ENCODE results near the gene RASSF9.

RASSF9 gene

DNA sequence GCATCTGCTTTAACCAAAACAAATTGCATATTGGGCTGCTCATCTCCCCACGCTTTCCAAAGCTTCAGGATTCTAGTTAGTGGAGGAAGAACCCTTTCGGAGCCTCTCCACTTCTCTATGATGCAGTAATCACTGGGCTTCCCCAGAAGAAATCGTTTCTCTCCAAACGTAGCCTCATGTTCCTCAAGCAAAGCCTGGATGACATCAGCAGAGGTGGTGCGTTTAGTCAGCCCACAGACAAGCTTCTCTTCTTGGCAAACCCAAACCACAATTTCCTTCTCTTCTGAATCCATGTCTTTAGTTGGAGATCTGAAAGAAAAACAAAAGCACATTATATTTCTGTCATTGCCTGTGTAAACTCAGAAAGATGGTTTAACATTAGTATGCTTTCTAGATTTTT, 30.6 kb downstream of the RASSF9 start:
- Mint-ChIP-seq H3K4me1 (ENCODE audit: low read depth in 2 of 2) (no peaks in the 10 kb centered on the region), H3K27ac (no peak overlapping the region), H3K9me3 (peaks cover 6 to 7% of the 10 kb centered on the region in 2 donors), H3K36me3 (ENCODE audit: insufficient read depth) (no peaks in the 10 kb centered on the region), H3K4me3 (no peak overlapping the region), H3K27me3 (no peaks in the 10 kb centered on the region)
- no peak for ATAC-seq (replicated peaks)
- DNase-seq: no peak

DNA sequence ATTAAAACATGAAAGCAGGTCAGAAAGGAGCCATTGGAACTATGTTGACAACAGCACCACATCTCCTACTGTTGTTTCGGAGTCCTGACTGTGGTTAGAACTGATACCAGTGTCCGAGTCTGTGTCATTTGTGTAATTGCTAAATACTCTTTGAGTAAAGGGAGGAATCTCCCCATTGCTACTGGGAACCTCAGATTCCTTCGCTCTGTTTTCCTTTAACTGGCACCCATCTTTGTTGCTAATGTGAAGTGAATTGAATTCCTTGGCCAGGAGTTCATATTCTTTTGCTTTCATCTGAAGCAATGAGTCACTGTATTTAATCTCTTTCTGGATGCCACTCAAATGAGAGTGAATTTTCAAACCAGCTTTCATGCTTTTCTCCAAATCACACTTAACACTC, 31.5 kb downstream of the RASSF9 start:
- no peaks in the 10 kb centered on the region for H3K27me3 Mint-ChIP-seq
- H3K4me1 Mint-ChIP-seq (ENCODE audit: low read depth in 2 of 2): no peaks in the 10 kb centered on the region
- no peak overlapping the region for H3K4me3 Mint-ChIP-seq
- no peak for ATAC-seq (replicated peaks)
- DNase-seq: no peak
- no peaks in the 10 kb centered on the region for H3K36me3 Mint-ChIP-seq (ENCODE audit: insufficient read depth)
- H3K27ac Mint-ChIP-seq: no peak overlapping the region
- H3K9me3 Mint-ChIP-seq: peaks cover 5 to 7% of the 10 kb centered on the region in 2 donors

DNA sequence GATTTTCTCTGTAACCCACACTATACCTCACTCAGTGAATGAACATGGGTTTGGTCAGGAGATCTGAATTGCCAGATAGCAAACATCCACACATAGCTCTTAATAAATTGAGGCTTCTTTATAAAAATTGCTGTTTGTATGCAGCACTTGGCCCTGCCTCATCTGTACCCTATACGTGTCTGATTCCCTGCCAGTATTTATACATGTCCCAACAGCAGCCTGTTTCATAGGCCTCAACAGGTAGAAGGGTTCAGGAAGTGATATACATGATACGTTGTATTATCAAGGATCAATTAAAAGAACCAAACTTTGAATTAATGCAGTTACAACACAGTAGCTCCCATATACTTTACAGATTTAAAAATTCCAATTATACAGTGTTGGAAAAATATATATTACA, 32.3 kb downstream of the RASSF9 start:
- DNase-seq: no peak
- Mint-ChIP-seq H3K4me1 (ENCODE audit: low read depth in 2 of 2) (no peaks in the 10 kb centered on the region), H3K36me3 (ENCODE audit: insufficient read depth) (no peaks in the 10 kb centered on the region), H3K27me3 (no peaks in the 10 kb centered on the region), H3K4me3 (no peak overlapping the region), H3K9me3 (peaks cover 4 to 7% of the 10 kb centered on the region in 2 donors), H3K27ac (no peak overlapping the region)
- ATAC-seq (replicated peaks): no peak

DNA sequence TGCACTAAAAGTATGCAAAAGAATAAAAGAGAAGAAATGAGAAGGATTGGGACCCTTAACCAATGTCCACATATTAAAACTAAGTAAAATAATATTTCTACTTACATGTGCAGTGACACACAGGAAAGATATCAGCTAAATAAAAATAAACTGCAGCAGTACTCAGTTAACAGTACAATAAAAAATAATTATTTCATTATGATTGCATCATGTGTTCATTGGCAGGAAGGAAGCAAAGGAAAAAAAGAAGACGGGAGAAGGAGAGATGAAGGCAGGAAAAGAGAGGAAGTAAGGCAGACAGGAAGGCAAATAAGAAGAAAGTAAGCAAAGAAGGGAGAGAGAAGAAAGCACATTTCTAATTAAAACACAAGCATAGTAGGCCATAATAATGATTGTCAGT, 33.0 kb downstream of the RASSF9 start:
- no peak for DNase-seq
- H3K36me3 Mint-ChIP-seq (ENCODE audit: insufficient read depth): no peaks in the 10 kb centered on the region
- peaks cover 4 to 7% of the 10 kb centered on the region in 2 donors for H3K9me3 Mint-ChIP-seq
- H3K4me1 Mint-ChIP-seq (ENCODE audit: low read depth in 2 of 2): no peaks in the 10 kb centered on the region
- no peaks in the 10 kb centered on the region for H3K27me3 Mint-ChIP-seq
- H3K4me3 Mint-ChIP-seq: no peak overlapping the region
- no peak overlapping the region for H3K27ac Mint-ChIP-seq
- ATAC-seq (replicated peaks): no peak

DNA sequence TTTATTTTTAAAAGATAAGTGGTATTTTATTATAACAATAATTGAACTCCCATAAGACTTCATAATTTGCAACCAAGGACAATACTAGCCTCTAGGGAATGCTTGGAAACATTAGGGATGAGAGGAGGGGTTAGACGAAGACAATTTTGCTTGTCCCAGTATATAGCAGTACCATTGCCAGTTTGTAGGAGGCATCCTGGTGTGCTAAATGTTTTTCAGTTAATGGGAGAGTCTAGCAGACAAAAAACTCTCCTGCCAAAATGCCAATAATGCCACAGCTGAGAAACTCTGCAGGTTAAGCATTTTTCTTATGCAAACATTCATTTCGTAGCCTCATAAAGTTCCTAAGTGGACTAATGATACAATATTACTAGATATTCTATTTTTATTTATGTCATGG, 38.1 kb downstream of the RASSF9 start:
- Mint-ChIP-seq H3K4me1 (ENCODE audit: low read depth in 2 of 2) (no peaks in the 10 kb centered on the region), H3K4me3 (no peak overlapping the region), H3K27me3 (no peaks in the 10 kb centered on the region), H3K9me3 (peaks cover 1 to 7% of the 10 kb centered on the region in 2 donors), H3K36me3 (ENCODE audit: insufficient read depth) (no peaks in the 10 kb centered on the region), H3K27ac (no peak overlapping the region)
- DNase-seq (no peak), ATAC-seq (replicated peaks) (no peak)

DNA sequence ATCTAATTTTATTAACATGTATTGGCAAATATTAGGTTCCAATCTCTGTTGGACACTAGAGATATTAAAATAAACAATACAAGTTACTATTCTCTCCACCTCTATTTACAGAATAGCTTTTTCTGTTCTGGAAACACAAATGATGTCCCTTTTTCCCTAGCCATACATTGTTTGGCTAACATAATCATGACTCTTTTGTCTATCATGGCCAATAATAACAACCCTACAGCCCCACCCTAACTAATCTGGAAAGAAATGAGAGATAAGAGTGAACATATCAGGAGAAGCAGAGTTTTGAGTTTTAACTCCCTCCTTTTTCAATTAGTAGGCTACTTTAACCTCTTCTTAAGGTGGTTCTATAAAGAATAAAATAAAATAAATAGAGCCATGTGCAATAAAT, 40.2 kb downstream of the RASSF9 start:
- Mint-ChIP-seq H3K36me3 (ENCODE audit: insufficient read depth) (no peaks in the 10 kb centered on the region), H3K9me3 (peaks cover 0 to 1% of the 10 kb centered on the region in 2 donors), H3K27ac (no peak overlapping the region), H3K27me3 (no peaks in the 10 kb centered on the region), H3K4me1 (ENCODE audit: low read depth in 2 of 2) (no peaks in the 10 kb centered on the region), H3K4me3 (no peak overlapping the region)
- no peak for ATAC-seq (replicated peaks)
- DNase-seq: no peak

DNA sequence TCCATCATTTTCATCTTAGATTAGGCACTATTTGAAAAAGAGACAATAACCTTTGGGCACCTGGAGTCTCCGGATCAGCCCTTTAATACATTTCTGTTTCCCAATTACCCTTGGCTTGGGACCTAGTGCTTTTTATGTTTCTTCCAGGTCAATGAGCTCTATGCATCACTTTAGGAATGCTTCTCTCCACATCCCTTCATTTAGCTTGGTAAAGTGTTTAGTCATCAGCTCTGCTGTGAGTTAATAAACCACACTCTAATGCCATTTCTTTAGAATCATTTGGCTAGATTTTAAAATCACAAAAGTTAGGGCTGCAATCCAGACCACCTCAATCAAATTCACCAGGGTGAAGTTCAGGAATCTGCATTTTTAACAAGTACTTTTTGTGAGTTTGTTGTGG, 41.7 kb downstream of the RASSF9 start:
- Mint-ChIP-seq H3K9me3 (no peaks in the 10 kb centered on the region), H3K27ac (no peak overlapping the region), H3K4me1 (ENCODE audit: low read depth in 2 of 2) (no peaks in the 10 kb centered on the region), H3K27me3 (no peaks in the 10 kb centered on the region), H3K36me3 (ENCODE audit: insufficient read depth) (no peaks in the 10 kb centered on the region), H3K4me3 (no peak overlapping the region)
- DNase-seq: no peak
- ATAC-seq (replicated peaks): no peak

DNA sequence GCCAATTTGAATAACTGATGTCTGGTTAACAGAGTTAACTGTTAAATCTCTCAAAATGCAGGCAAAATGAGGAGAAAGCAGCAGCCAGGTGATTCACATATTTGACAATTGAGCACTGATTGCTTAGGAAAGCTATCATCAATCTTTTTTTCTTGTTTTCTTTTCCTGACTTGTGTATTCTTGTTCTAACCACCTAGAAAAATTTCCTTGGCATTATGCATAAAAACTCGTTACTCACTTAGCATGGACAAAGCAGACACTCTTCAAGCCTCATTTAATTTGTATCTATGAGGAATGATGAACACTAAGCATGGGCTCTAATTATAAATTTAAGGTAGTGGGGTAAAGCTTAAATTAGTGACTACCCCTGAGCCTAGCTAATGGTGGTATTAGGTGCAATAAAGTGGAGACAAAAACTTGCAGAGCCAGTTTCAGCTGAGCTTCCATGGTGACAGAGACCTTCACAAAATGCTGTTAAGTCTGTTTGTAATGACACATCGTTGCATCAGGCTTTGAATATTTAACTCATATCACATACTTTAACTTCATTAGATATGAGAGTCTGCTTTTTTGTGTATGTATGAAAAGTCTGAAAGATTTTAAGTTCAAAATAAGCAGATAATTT, 52.0 kb downstream of the RASSF9 start:
- peaks cover 9 to 12% of the 10 kb centered on the region in 2 donors for H3K9me3 Mint-ChIP-seq
- no peak for ATAC-seq (replicated peaks)
- no peaks in the 10 kb centered on the region for H3K27me3 Mint-ChIP-seq
- H3K27ac Mint-ChIP-seq: no peak overlapping the region
- no peak overlapping the region for H3K4me3 Mint-ChIP-seq
- no peaks in the 10 kb centered on the region for H3K36me3 Mint-ChIP-seq (ENCODE audit: insufficient read depth)
- H3K4me1 Mint-ChIP-seq (ENCODE audit: low read depth in 2 of 2): no peaks in the 10 kb centered on the region
- DNase-seq: no peak

DNA sequence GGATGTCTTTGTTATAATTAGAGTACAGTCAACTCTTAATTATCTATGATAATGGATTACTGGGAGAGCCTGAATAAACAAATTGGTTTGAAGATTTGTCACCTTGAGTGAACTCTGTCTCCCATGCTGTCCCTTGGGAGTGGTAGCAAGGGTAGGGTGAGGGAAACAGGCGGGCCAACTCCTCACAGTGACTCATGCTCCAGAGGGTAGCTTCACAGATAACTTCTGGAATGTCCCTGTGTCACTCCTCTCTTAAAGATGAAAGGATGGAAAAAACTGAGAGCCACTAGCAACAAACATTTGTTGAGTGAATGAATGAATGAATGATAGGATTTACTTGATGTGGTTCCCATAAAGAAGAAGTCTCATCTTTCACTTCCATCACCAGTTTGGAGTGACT, 53.5 kb downstream of the RASSF9 start:
- Mint-ChIP-seq H3K4me3 (no peak overlapping the region), H3K9me3 (peaks cover 7 to 14% of the 10 kb centered on the region in 2 donors), H3K27ac (no peak overlapping the region), H3K27me3 (no peaks in the 10 kb centered on the region), H3K4me1 (ENCODE audit: low read depth in 2 of 2) (no peaks in the 10 kb centered on the region), H3K36me3 (ENCODE audit: insufficient read depth) (no peaks in the 10 kb centered on the region)
- ATAC-seq (replicated peaks) (no peak), DNase-seq (no peak)

DNA sequence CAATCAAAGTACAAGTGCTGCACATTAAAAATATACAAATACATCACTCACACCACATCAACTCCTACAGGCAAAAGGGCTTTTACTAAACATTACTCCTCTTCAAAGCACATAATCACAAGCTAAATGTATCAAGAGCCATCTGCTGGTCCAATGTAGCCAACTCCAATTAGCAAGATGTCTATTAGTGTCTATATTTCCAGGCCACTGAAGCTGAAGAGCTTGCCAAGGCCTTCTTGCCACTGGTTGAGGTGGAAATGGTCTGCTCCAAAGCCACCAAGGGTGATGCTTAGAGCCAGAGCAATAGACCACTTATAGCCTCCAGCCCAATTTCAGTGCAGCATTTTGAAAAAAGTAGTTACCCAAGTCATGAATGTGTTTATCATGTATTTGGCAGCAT, 54.4 kb downstream of the RASSF9 start:
- DNase-seq (no peak), ATAC-seq (replicated peaks) (no peak)
- Mint-ChIP-seq H3K9me3 (peaks cover 7 to 12% of the 10 kb centered on the region in 2 donors), H3K4me3 (no peak overlapping the region), H3K36me3 (ENCODE audit: insufficient read depth) (no peaks in the 10 kb centered on the region), H3K27me3 (no peaks in the 10 kb centered on the region), H3K4me1 (ENCODE audit: low read depth in 2 of 2) (no peaks in the 10 kb centered on the region), H3K27ac (no peak overlapping the region)

DNA sequence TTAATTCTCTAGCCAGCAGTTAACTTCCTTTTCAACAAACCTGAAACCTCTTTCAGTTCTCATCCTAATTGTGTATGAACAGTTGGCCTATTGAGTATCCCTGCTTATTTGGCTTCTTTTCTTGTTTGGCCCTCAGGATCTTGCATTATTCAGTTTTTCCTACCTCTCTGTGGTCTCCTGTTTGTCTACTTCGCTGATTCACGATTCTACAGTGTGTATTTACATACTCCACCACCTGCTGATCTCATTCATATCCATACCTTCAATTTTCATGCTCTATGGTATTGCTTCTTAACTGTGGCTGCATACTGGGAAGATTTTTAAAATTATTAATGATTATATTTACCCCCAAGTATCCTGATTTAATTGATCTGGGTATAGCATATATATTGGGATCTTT, 56.4 kb downstream of the RASSF9 start:
- H3K4me3 Mint-ChIP-seq: no peak overlapping the region
- ATAC-seq (replicated peaks) (no peak), DNase-seq (no peak)
- no peaks in the 10 kb centered on the region for H3K4me1 Mint-ChIP-seq (ENCODE audit: low read depth in 2 of 2)
- H3K9me3 Mint-ChIP-seq: peaks cover 7 to 9% of the 10 kb centered on the region in 2 donors
- no peaks in the 10 kb centered on the region for H3K27me3 Mint-ChIP-seq
- no peak overlapping the region for H3K27ac Mint-ChIP-seq
- H3K36me3 Mint-ChIP-seq (ENCODE audit: insufficient read depth): no peaks in the 10 kb centered on the region

DNA sequence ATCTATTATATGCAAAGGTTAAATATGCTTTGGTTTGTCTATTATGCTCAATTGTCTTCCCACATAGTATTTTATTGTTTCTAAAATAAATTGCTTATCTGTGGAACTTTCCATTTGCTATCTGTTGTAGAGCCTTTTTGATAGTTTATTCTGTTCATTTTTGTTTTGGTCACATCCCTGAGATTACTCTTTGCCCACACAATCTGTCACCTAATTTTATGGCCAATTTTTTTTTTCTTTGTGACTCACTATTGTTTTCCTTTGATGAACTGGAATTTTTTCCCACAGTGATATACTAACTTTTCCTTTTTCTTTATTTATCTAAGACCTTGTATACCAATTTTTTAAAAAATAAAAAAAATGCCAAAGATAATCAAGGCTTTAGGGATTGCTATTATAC, 61.1 kb downstream of the RASSF9 start:
- Mint-ChIP-seq H3K27me3 (no peaks in the 10 kb centered on the region), H3K4me3 (no peak overlapping the region), H3K36me3 (ENCODE audit: insufficient read depth) (no peaks in the 10 kb centered on the region), H3K9me3 (peaks cover 19 to 20% of the 10 kb centered on the region in 2 donors), H3K27ac (no peak overlapping the region), H3K4me1 (ENCODE audit: low read depth in 2 of 2) (no peaks in the 10 kb centered on the region)
- ATAC-seq (replicated peaks) (no peak), DNase-seq (no peak)

DNA sequence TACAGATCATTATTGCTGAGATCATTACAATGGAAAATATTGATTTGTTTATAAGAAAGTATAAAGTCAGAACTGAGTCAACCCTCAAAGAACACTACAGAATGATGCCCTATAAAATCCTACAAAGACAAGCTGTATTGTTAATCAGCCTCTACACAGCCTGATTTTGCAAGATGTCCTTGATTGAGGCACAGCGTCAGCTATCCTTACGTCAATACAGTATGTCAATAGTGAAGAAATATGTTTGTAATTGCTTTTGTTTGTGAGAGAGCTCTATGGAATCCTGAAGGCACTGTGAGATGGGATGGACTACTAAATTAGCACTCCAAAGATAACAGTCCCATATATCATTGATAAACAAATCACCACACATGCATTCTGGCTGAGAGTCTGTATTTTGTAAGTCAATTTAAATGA, 70.7 kb downstream of the RASSF9 start:
- Mint-ChIP-seq H3K9me3 (peaks cover 0 to 8% of the 10 kb centered on the region in 2 donors), H3K4me3 (no peak overlapping the region), H3K27ac (no peak overlapping the region), H3K4me1 (ENCODE audit: low read depth in 2 of 2) (no peaks in the 10 kb centered on the region), H3K27me3 (no peaks in the 10 kb centered on the region), H3K36me3 (ENCODE audit: insufficient read depth) (no peaks in the 10 kb centered on the region)
- no peak for ATAC-seq (replicated peaks)
- no peak for DNase-seq

DNA sequence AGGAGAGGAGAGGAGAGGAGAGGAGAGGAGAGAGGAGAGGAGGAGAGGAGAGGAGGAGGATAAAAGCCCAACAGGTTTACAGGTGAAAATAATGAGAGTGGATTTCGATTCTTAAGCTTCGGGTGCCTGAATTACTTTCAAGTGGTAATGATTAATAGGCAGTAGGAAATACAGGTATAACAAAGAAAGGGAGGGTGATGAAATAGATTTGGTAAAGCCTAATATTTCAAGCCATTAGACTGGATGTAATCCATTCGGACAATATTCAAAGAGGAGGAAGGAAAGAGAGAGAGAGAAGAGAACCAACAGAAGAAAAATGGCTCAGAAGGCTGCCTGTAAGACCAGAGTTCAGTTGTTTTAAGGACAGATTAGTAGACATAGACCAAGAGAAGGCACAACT, 76.6 kb downstream of the RASSF9 start:
- Mint-ChIP-seq H3K27me3 (no peaks in the 10 kb centered on the region), H3K4me1 (ENCODE audit: low read depth in 2 of 2) (no peaks in the 10 kb centered on the region), H3K27ac (no peak overlapping the region), H3K9me3 (peaks cover 12 to 16% of the 10 kb centered on the region in 2 donors), H3K4me3 (no peak overlapping the region), H3K36me3 (ENCODE audit: insufficient read depth) (no peaks in the 10 kb centered on the region)
- ATAC-seq (replicated peaks) (no peak), DNase-seq (no peak)

DNA sequence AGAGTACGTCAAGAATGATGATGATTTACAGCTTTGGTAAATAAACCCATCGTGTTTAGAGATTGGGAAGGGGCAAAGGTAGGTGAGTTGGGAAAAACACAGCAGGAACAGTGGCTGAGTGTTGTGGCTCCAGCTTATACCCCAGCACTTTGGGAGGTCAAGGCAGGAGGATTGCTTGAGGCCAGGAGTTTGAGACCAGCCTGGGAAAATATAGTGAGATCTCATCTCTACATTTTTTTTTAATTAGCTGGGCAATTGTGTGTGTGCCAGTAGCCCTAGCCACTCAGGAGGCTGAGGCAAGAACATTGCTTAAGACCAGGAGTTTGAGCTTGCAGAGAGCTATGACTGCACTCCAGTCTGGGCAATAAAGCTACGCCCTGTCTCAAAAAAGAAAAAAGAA, 77.1 kb downstream of the RASSF9 start:
- ATAC-seq (replicated peaks): no peak
- no peak for DNase-seq
- no peaks in the 10 kb centered on the region for H3K4me1 Mint-ChIP-seq (ENCODE audit: low read depth in 2 of 2)
- no peak overlapping the region for H3K27ac Mint-ChIP-seq
- no peaks in the 10 kb centered on the region for H3K27me3 Mint-ChIP-seq
- no peaks in the 10 kb centered on the region for H3K36me3 Mint-ChIP-seq (ENCODE audit: insufficient read depth)
- no peak overlapping the region for H3K4me3 Mint-ChIP-seq
- peaks cover 13 to 17% of the 10 kb centered on the region in 2 donors for H3K9me3 Mint-ChIP-seq

Data from effector memory CD8-positive, alpha-beta T cell (primary cell).